Measurements from ENCODE around the gene FMN2. TPM values are rescaled to one million over a fixed set of nuclear protein-coding genes. Genes with fewer than 3 reads are reported as not detected.

Gene FMN2
- total and polyA plus RNA-seq, 3 experiments from 2014 or later, result not detected

- no peaks in the 10 kb centered on the region for H3K36me3 ChIP-seq (ENCODE audit: insufficient read depth, low read length)
- H3K4me1 Mint-ChIP-seq, result no peaks in the 10 kb centered on the region
- H3K27ac ChIP-seq (ENCODE audit: low read depth, low read length), result no peak overlapping the region
- no peaks in the 10 kb centered on the region for H3K36me3 Mint-ChIP-seq
- ChIA-PET POLR2A (no interaction called here), CTCF (no interaction called here)
- peaks cover 0 to 2% (median 0%) of the 10 kb centered on the region in 5 donors for H3K9me3 Mint-ChIP-seq
- H3K4me1 ChIP-seq (ENCODE audit: insufficient read depth, low read length), result no peaks in the 10 kb centered on the region
- no peak overlapping the region for H3K4me3 Mint-ChIP-seq
- H3K27ac Mint-ChIP-seq, result no peak overlapping the region
- no peaks in the 10 kb centered on the region for H3K27me3 ChIP-seq (ENCODE audit: insufficient read depth, low read length, poor library complexity, severe bottlenecking)
- H3K4me3 ChIP-seq (ENCODE audit: low read length), result no peak overlapping the region
- no peaks in the 10 kb centered on the region for H3K9me3 ChIP-seq (ENCODE audit: low read length)
- DNase-seq, result no peak
- H3K27me3 Mint-ChIP-seq, result peaks cover 2 to 6% of the 10 kb centered on the region in 2 donors
These were observed 8.1 kb downstream of the FMN2 start for GRCh38 chr1:240099748-240100147.

GRCh38 chr1:240100371-240100934 lies 8.8 kb downstream of the FMN2 start:
- DNase-seq, result no peak
- Mint-ChIP-seq H3K36me3 (no peaks in the 10 kb centered on the region), H3K27me3 (peaks cover 2 to 4% of the 10 kb centered on the region in 2 donors), H3K4me1 (no peaks in the 10 kb centered on the region), H3K27ac (no peak overlapping the region), H3K4me3 (no peak overlapping the region), H3K9me3 (peaks cover 0 to 2% (median 0%) of the 10 kb centered on the region in 5 donors)
- no peak overlapping the region for H3K4me3 ChIP-seq (ENCODE audit: low read length)
- H3K36me3 ChIP-seq (ENCODE audit: insufficient read depth, low read length), result no peaks in the 10 kb centered on the region
- no peaks in the 10 kb centered on the region for H3K4me1 ChIP-seq (ENCODE audit: insufficient read depth, low read length)
- CTCF ChIA-PET, result interaction anchor here (0.5 kb wide), 1 partner anchor 15 kb away, joined by 3 read pairs; no protein-coding TSS in a partner anchor
- no peaks in the 10 kb centered on the region for H3K9me3 ChIP-seq (ENCODE audit: low read length)
- no peak overlapping the region for H3K27ac ChIP-seq (ENCODE audit: low read depth, low read length)
- POLR2A ChIA-PET, result no interaction called here
- H3K27me3 ChIP-seq (ENCODE audit: insufficient read depth, low read length, poor library complexity, severe bottlenecking), result no peaks in the 10 kb centered on the region

GRCh38 chr1:240101306-240101705 lies 9.6 kb downstream of the FMN2 start:
- no peak for DNase-seq
- no peaks in the 10 kb centered on the region for H3K36me3 ChIP-seq (ENCODE audit: insufficient read depth, low read length)
- no peak overlapping the region for H3K27ac ChIP-seq (ENCODE audit: low read depth, low read length)
- no peaks in the 10 kb centered on the region for H3K36me3 Mint-ChIP-seq
- H3K4me3 ChIP-seq (ENCODE audit: low read length), result no peak overlapping the region
- H3K27me3 Mint-ChIP-seq, result peaks cover 2 to 4% of the 10 kb centered on the region in 2 donors
- H3K27ac Mint-ChIP-seq, result no peak overlapping the region
- ChIA-PET CTCF (no interaction called here), POLR2A (no interaction called here)
- peaks cover 0 to 2% (median 0%) of the 10 kb centered on the region in 5 donors for H3K9me3 Mint-ChIP-seq
- H3K4me3 Mint-ChIP-seq, result peak overlapping the region in 1 of 7 donors; percentile 15
- H3K4me1 ChIP-seq (ENCODE audit: insufficient read depth, low read length), result no peaks in the 10 kb centered on the region
- H3K4me1 Mint-ChIP-seq, result no peaks in the 10 kb centered on the region
- no peaks in the 10 kb centered on the region for H3K9me3 ChIP-seq (ENCODE audit: low read length)
- no peaks in the 10 kb centered on the region for H3K27me3 ChIP-seq (ENCODE audit: insufficient read depth, low read length, poor library complexity, severe bottlenecking)

GRCh38 chr1:240101737-240102136 lies 10.1 kb downstream of the FMN2 start:
- H3K36me3 Mint-ChIP-seq, result no peaks in the 10 kb centered on the region

GRCh38 chr1:240104672-240105071 lies 13.0 kb downstream of the FMN2 start:
- Histone ChIP-seq H3K27me3 (ENCODE audit: insufficient read depth, low read length, poor library complexity, severe bottlenecking) (no peaks in the 10 kb centered on the region), H3K4me1 (ENCODE audit: insufficient read depth, low read length) (no peaks in the 10 kb centered on the region), H3K36me3 (ENCODE audit: insufficient read depth, low read length) (no peaks in the 10 kb centered on the region), H3K27ac (ENCODE audit: low read depth, low read length) (no peak overlapping the region), H3K4me3 (ENCODE audit: low read length) (no peak overlapping the region), H3K9me3 (ENCODE audit: low read length) (no peaks in the 10 kb centered on the region)
- ChIA-PET POLR2A (no interaction called here), CTCF (no interaction called here)
- H3K4me3 Mint-ChIP-seq, result no peak overlapping the region
- DNase-seq, result no peak
- H3K27ac Mint-ChIP-seq, result no peak overlapping the region
- H3K36me3 Mint-ChIP-seq, result no peaks in the 10 kb centered on the region
- H3K27me3 Mint-ChIP-seq, result peaks cover 0 to 2% of the 10 kb centered on the region in 2 donors
- no peaks in the 10 kb centered on the region for H3K4me1 Mint-ChIP-seq
- peaks cover 0 to under 1% (median 0%) of the 10 kb centered on the region in 5 donors for H3K9me3 Mint-ChIP-seq

More at GRCh38 chr1:240101737-240102136, 10.1 kb downstream of the FMN2 start:
- H3K4me3 ChIP-seq (ENCODE audit: low read length), result no peak overlapping the region
- Mint-ChIP-seq H3K27me3 (peaks cover 0 to 2% of the 10 kb centered on the region in 2 donors), H3K9me3 (peaks cover 0 to 2% (median 0%) of the 10 kb centered on the region in 5 donors), H3K4me3 (peak overlapping the region in 1 of 7 donors; percentile 15), H3K27ac (no peak overlapping the region), H3K4me1 (no peaks in the 10 kb centered on the region)
- H3K4me1 ChIP-seq (ENCODE audit: insufficient read depth, low read length), result no peaks in the 10 kb centered on the region
- no peaks in the 10 kb centered on the region for H3K9me3 ChIP-seq (ENCODE audit: low read length)
- H3K36me3 ChIP-seq (ENCODE audit: insufficient read depth, low read length), result no peaks in the 10 kb centered on the region
- POLR2A ChIA-PET, result no interaction called here
- no peak for DNase-seq
- no peak overlapping the region for H3K27ac ChIP-seq (ENCODE audit: low read depth, low read length)
- H3K27me3 ChIP-seq (ENCODE audit: insufficient read depth, low read length, poor library complexity, severe bottlenecking), result no peaks in the 10 kb centered on the region
- CTCF ChIA-PET, result no interaction called here

GRCh38 chr1:240107058-240107684 lies 15.5 kb downstream of the FMN2 start:
- CTCF ChIA-PET, result no interaction called here
- POLR2A ChIA-PET, result no interaction called here

GRCh38 chr1:240109130-240109529 lies 17.4 kb downstream of the FMN2 start:
- POLR2A ChIA-PET, result no interaction called here
- DNase-seq, result no peak
- H3K36me3 Mint-ChIP-seq, result no peaks in the 10 kb centered on the region
- CTCF ChIA-PET, result no interaction called here
- H3K27me3 Mint-ChIP-seq, result peaks cover 0 to 4% of the 10 kb centered on the region in 2 donors
- Histone ChIP-seq H3K4me3 (ENCODE audit: low read length) (no peak overlapping the region), H3K36me3 (ENCODE audit: insufficient read depth, low read length) (no peaks in the 10 kb centered on the region), H3K27me3 (ENCODE audit: insufficient read depth, low read length, poor library complexity, severe bottlenecking) (no peaks in the 10 kb centered on the region), H3K4me1 (ENCODE audit: insufficient read depth, low read length) (no peaks in the 10 kb centered on the region), H3K27ac (ENCODE audit: low read depth, low read length) (no peak overlapping the region), H3K9me3 (ENCODE audit: low read length) (no peaks in the 10 kb centered on the region)
- H3K27ac Mint-ChIP-seq, result no peak overlapping the region
- no peak overlapping the region for H3K4me3 Mint-ChIP-seq
- peaks cover 0 to 2% (median 0%) of the 10 kb centered on the region in 5 donors for H3K9me3 Mint-ChIP-seq
- no peaks in the 10 kb centered on the region for H3K4me1 Mint-ChIP-seq

More at GRCh38 chr1:240107058-240107684, 15.5 kb downstream of the FMN2 start:
- Histone ChIP-seq H3K9me3 (ENCODE audit: low read length) (no peaks in the 10 kb centered on the region), H3K4me1 (ENCODE audit: insufficient read depth, low read length) (no peaks in the 10 kb centered on the region), H3K36me3 (ENCODE audit: insufficient read depth, low read length) (no peaks in the 10 kb centered on the region), H3K27me3 (ENCODE audit: insufficient read depth, low read length, poor library complexity, severe bottlenecking) (no peaks in the 10 kb centered on the region), H3K4me3 (ENCODE audit: low read length) (no peak overlapping the region), H3K27ac (ENCODE audit: low read depth, low read length) (no peak overlapping the region)
- Mint-ChIP-seq H3K27ac (no peak overlapping the region), H3K36me3 (no peaks in the 10 kb centered on the region), H3K4me3 (no peak overlapping the region), H3K27me3 (peaks cover 0 to 4% of the 10 kb centered on the region in 2 donors), H3K4me1 (no peaks in the 10 kb centered on the region), H3K9me3 (no peaks in the 10 kb centered on the region)
- DNase-seq, result no peak

- Histone ChIP-seq H3K27me3 (ENCODE audit: insufficient read depth, low read length, poor library complexity, severe bottlenecking) (no peaks in the 10 kb centered on the region), H3K9me3 (ENCODE audit: low read length) (no peaks in the 10 kb centered on the region), H3K4me1 (ENCODE audit: insufficient read depth, low read length) (no peaks in the 10 kb centered on the region), H3K27ac (ENCODE audit: low read depth, low read length) (no peak overlapping the region), H3K4me3 (ENCODE audit: low read length) (no peak overlapping the region), H3K36me3 (ENCODE audit: insufficient read depth, low read length) (no peaks in the 10 kb centered on the region)
- H3K36me3 Mint-ChIP-seq, result no peaks in the 10 kb centered on the region
- no peak overlapping the region for H3K4me3 Mint-ChIP-seq
- ChIA-PET CTCF (no interaction called here), POLR2A (no interaction called here)
- H3K27ac Mint-ChIP-seq, result no peak overlapping the region
- DNase-seq, result no peak
- H3K9me3 Mint-ChIP-seq, result peaks cover 0 to 4% (median 0%) of the 10 kb centered on the region in 5 donors
- H3K27me3 Mint-ChIP-seq, result peaks cover 0 to 2% of the 10 kb centered on the region in 2 donors
- no peaks in the 10 kb centered on the region for H3K4me1 Mint-ChIP-seq
These were observed 18.4 kb downstream of the FMN2 start for GRCh38 chr1:240109920-240110636.

All from CD8-positive, alpha-beta memory T cell (primary cell).